BE2C (cell line): Measurements from ENCODE around the gene GALP.
"Not testable (repeated sequence)": the region's sequence is repeated elsewhere in the genome, so short reads cannot be mapped to it uniquely, and the experiment has no call there.

Source experiments
- DNase-seq: peaks from one replicate; pipeline ENCODE4 v3.0.0-alpha.2; 2020
- H3K27me3 ChIP-seq: fragments of 250-450 bp; sonication (Bioruptor Pico); 2 replicates; pipeline ENCODE4 v1.5.1; 2020; ENCODE audit warnings: mild to moderate bottlenecking
- H3K36me3 ChIP-seq: fragments of 250-450 bp; sonication (Bioruptor Pico); 2 replicates; pipeline ENCODE4 v1.5.1; 2020; ENCODE audit warnings: mild to moderate bottlenecking
- H3K4me1 ChIP-seq: fragments of 250-450 bp; sonication (Bioruptor Pico); 2 replicates; pipeline ENCODE4 v1.5.1; 2020
- H3K4me3 ChIP-seq: 2 replicates; pipeline ENCODE4 v1.5.1; 2011; ENCODE audit warnings: low read depth, low read length
- H3K9me3 ChIP-seq: fragments of 250-450 bp; sonication (Bioruptor Pico); 2 replicates; pipeline ENCODE4 v1.5.1; 2020
- TF ChIP-seq, protein P1 (sequence below): IDR thresholded peaks from 2 replicates; pipeline ENCODE4 v1.5.1; 2012; ENCODE audit warnings: mild to moderate bottlenecking, low read depth, low read length

Gene GALP

GRCh38 chr19:56211718-56212117 lies 35.9 kb downstream of the GALP start:
- Histone ChIP-seq H3K27me3 (no peaks in the 10 kb centered on the region; the same call in 1 of the 2 replicates), H3K4me1 (no peaks in the 10 kb centered on the region), H3K4me3 (no peak overlapping the region), H3K9me3 (no peaks in the 10 kb centered on the region), H3K36me3 (no peaks in the 10 kb centered on the region)
- no peak for DNase-seq
- TF ChIP-seq, protein P1, sequence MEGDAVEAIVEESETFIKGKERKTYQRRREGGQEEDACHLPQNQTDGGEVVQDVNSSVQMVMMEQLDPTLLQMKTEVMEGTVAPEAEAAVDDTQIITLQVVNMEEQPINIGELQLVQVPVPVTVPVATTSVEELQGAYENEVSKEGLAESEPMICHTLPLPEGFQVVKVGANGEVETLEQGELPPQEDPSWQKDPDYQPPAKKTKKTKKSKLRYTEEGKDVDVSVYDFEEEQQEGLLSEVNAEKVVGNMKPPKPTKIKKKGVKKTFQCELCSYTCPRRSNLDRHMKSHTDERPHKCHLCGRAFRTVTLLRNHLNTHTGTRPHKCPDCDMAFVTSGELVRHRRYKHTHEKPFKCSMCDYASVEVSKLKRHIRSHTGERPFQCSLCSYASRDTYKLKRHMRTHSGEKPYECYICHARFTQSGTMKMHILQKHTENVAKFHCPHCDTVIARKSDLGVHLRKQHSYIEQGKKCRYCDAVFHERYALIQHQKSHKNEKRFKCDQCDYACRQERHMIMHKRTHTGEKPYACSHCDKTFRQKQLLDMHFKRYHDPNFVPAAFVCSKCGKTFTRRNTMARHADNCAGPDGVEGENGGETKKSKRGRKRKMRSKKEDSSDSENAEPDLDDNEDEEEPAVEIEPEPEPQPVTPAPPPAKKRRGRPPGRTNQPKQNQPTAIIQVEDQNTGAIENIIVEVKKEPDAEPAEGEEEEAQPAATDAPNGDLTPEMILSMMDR = peak; percentile 17; the same call in 1 of the 2 replicates

DNA sequence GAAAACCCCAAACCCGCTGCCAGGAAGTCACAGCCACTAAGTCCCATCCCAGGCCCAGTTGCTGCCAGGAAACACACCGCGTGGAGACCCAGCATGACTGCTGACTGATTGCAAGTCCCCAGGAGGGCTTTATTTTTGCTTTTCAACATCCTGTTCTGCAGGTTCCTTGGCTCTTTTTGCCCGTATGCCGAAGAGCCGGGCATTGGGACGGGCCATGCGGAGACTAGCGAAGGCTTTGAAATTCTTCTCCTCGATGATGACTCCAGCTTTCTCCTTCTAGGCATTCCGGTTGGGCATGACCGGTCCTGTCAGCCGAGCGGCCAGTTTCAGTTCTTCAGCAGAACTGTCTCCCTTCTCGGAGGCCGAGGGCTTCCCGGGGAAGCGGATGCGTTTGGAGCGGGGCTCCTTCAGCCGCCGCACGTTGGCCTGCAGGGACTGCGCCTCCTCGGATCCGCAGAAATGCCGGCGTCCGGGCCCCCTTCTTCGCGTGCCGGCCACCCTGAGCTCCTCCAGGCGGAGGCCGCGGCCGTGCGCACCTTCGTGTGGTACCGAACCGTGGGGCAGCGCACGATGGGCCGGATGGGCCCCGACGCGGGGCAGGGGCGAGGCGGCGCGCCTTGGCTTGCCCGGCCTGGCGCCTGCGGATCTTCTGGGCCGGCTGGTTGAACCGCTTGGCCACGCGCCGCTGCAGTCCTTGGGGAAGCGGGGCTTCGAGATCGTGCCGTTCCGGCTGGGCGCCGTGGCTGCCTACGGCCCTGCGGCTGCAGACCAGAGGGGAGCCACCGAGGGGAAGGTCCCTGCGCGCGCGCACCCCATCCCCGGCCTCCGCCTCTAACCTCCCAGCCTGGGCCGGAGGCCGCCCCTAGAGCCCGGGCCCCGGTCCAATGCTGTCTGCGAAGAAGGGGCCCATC lies 41.5 kb downstream of the GALP start:
- no peaks in the 10 kb centered on the region for H3K4me1 ChIP-seq
- H3K36me3 ChIP-seq = no peaks in the 10 kb centered on the region
- no peak overlapping the region for H3K4me3 ChIP-seq
- TF ChIP-seq, protein P1 = no peak
- no peaks in the 10 kb centered on the region; the same call in 1 of the 2 replicates for H3K27me3 ChIP-seq
- DNase-seq = no peak
- H3K9me3 ChIP-seq = no peaks in the 10 kb centered on the region

DNA sequence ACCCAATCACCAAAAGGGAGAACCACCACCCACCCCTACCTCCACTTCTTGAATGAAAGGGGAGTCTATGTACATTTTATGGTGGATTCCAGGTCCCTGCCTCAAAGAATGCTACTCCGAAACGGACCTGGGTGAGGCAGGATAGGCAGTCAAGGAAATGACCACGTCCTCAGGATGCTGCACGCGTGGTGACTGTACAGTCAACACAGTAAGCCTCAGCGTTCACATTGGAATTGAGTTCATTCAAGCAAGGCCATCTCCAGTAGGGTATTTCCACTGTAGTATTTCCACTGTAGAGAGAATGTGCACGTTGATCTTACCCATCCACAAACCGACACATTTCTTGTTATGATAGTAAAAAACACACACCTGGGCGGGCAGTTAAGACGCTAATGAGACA lies 43.2 kb downstream of the GALP start:
- Histone ChIP-seq H3K36me3 (no peaks in the 10 kb centered on the region), H3K4me3 (no peak overlapping the region), H3K9me3 (no peaks in the 10 kb centered on the region), H3K27me3 (no peaks in the 10 kb centered on the region), H3K4me1 (no peaks in the 10 kb centered on the region)
- no peak for DNase-seq
- TF ChIP-seq, protein P1 = no peak

- TF ChIP-seq, protein P1 = peak; percentile 35
- DNase-seq, H3K4me1 ChIP-seq, H3K9me3 ChIP-seq, H3K36me3 ChIP-seq, H3K27me3 ChIP-seq, H3K4me3 ChIP-seq: not testable (repeated sequence)
These were observed 45.6 kb downstream of the GALP start for GRCh38 chr19:56221442-56221841.

GRCh38 chr19:56221851-56222250 lies 46.0 kb downstream of the GALP start:
- no peak for DNase-seq
- H3K27me3 ChIP-seq = no peaks in the 10 kb centered on the region
- no peak overlapping the region for H3K4me3 ChIP-seq
- no peaks in the 10 kb centered on the region for H3K9me3 ChIP-seq
- TF ChIP-seq, protein P1 = no peak
- H3K36me3 ChIP-seq = no peaks in the 10 kb centered on the region
- H3K4me1 ChIP-seq = no peaks in the 10 kb centered on the region

DNA sequence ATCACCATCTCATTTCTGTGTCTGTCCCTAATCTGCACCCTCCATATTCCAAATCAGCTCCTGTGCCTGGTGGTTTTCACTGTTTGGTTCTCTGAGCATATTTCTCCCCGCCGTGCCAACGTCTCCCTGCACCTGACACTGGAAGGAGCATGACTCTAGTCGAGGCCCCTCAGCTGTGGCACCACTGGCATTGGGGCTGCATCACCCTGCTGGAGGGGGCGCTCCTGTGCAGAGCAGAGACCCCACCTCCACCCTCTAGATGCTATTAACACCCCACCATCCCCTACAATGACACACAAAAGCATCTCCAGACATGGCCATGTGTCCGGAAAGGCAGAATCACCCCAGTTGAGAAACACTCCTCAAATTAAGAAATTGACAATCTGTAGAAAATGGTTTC lies 47.1 kb downstream of the GALP start:
- Histone ChIP-seq H3K4me3 (no peak overlapping the region), H3K9me3 (no peaks in the 10 kb centered on the region), H3K36me3 (no peaks in the 10 kb centered on the region), H3K4me1 (no peaks in the 10 kb centered on the region), H3K27me3 (no peaks in the 10 kb centered on the region)
- TF ChIP-seq, protein P1 = no peak
- no peak for DNase-seq
